Measurements from ENCODE around the gene MED13L. TPM values are rescaled to one million over a fixed set of nuclear protein-coding genes. Genes with fewer than 3 reads are reported as not detected.

MED13L gene
- total and polyA plus RNA-seq, 2 of the 8 experiments (the other 6 are each of a cell fraction or from before 2014, with no cell fraction given): 15.9 to 51.7 TPM

GRCh38 chr12:116265351-116266147 lies 11.9 kb downstream of the MED13L start (continued):
- TF ChIP-seq, protein P1, sequence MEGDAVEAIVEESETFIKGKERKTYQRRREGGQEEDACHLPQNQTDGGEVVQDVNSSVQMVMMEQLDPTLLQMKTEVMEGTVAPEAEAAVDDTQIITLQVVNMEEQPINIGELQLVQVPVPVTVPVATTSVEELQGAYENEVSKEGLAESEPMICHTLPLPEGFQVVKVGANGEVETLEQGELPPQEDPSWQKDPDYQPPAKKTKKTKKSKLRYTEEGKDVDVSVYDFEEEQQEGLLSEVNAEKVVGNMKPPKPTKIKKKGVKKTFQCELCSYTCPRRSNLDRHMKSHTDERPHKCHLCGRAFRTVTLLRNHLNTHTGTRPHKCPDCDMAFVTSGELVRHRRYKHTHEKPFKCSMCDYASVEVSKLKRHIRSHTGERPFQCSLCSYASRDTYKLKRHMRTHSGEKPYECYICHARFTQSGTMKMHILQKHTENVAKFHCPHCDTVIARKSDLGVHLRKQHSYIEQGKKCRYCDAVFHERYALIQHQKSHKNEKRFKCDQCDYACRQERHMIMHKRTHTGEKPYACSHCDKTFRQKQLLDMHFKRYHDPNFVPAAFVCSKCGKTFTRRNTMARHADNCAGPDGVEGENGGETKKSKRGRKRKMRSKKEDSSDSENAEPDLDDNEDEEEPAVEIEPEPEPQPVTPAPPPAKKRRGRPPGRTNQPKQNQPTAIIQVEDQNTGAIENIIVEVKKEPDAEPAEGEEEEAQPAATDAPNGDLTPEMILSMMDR (IDR thresholded peaks at IDR 0.05; ENCODE audit: control extremely low read depth in 1 of 3, insufficient read depth in 1 of 3, low read depth in 1 of 3, low read length in 3 of 3): no peak
